ENCODE measurements around the gene XYLB.
"Not testable (repeated sequence)": the region's sequence is repeated elsewhere in the genome, so short reads cannot be mapped to it uniquely, and the experiment has no call there.

The XYLB gene

GRCh38 chr3:38443205-38443604 lies 96.6 kb downstream of the XYLB start:
- peaks cover 47% of the 10 kb centered on the region for H3K27me3 ChIP-seq
- not testable (repeated sequence) for H3K4me1 ChIP-seq (ENCODE audit: control insufficient read depth in 1 of 2, insufficient read depth in 1 of 2, low read depth in 1 of 2, low read length in 1 of 2); H3K9me3 ChIP-seq; H3K27ac ChIP-seq; H3K4me3 ChIP-seq (ENCODE audit: low read depth in 1 of 2, low read length in 1 of 2); H3K36me3 ChIP-seq

GRCh38 chr3:38446085-38446686 lies 99.6 kb downstream of the XYLB start:
- Histone ChIP-seq H3K4me3 (ENCODE audit: low read depth in 1 of 2, low read length in 1 of 2) (no peak overlapping the region), H3K27ac (no peak overlapping the region), H3K36me3 (no peaks in the 10 kb centered on the region), H3K9me3 (no peaks in the 10 kb centered on the region), H3K4me1 (ENCODE audit: control insufficient read depth in 1 of 2, insufficient read depth in 1 of 2, low read depth in 1 of 2, low read length in 1 of 2) (no peaks in the 10 kb centered on the region), H3K27me3 (peaks cover 63% of the 10 kb centered on the region)
- TF ChIP-seq CTCF (IDR thresholded peaks at IDR 0.05) = no peak

- Histone ChIP-seq H3K4me1 (ENCODE audit: control insufficient read depth in 1 of 2, insufficient read depth in 1 of 2, low read depth in 1 of 2, low read length in 1 of 2) (no peaks in the 10 kb centered on the region), H3K9me3 (no peaks in the 10 kb centered on the region)
- TF ChIP-seq CTCF (IDR thresholded peaks at IDR 0.05) = no peak
Measured at GRCh38 chr3:38446812-38447211, 100.2 kb downstream of the XYLB start.

GRCh38 chr3:38450853-38451252 lies 104.3 kb downstream of the XYLB start:
- no peaks in the 10 kb centered on the region for H3K36me3 ChIP-seq
- no peak for TF ChIP-seq CTCF (IDR thresholded peaks at IDR 0.05)
- peaks cover 23 to 24% of the 10 kb centered on the region in 2 experiments for H3K4me1 ChIP-seq (ENCODE audit: control insufficient read depth in 1 of 2, insufficient read depth in 1 of 2, low read depth in 1 of 2, low read length in 1 of 2)
- no peak overlapping the region for H3K27ac ChIP-seq
- H3K27me3 ChIP-seq = peaks cover 95% of the 10 kb centered on the region
- H3K4me3 ChIP-seq (ENCODE audit: low read depth in 1 of 2, low read length in 1 of 2) = no peak overlapping the region
- H3K9me3 ChIP-seq = no peaks in the 10 kb centered on the region

More at GRCh38 chr3:38446812-38447211, 100.2 kb downstream of the XYLB start:
- Histone ChIP-seq H3K27me3 (peaks cover 66% of the 10 kb centered on the region), H3K36me3 (no peaks in the 10 kb centered on the region), H3K27ac (no peak overlapping the region), H3K4me3 (ENCODE audit: low read depth in 1 of 2, low read length in 1 of 2) (no peak overlapping the region)

- TF ChIP-seq CTCF (IDR thresholded peaks at IDR 0.05) = no peak
- Histone ChIP-seq H3K4me3 (ENCODE audit: low read depth in 1 of 2, low read length in 1 of 2) (peak within 1 kb of the TSS; percentile 59 to 66), H3K27me3 (peaks cover 93% of the 10 kb centered on the region), H3K27ac (no peak within 1 kb of the TSS), H3K4me1 (ENCODE audit: control insufficient read depth in 1 of 2, insufficient read depth in 1 of 2, low read depth in 1 of 2, low read length in 1 of 2) (peaks cover 24 to 25% of the 10 kb centered on the region in 2 experiments), H3K9me3 (no peaks in the 10 kb centered on the region), H3K36me3 (no peaks in the 10 kb centered on the region)
Measured at GRCh38 chr3:38453075-38453912, 106.7 kb downstream of the XYLB start, which contains the start of gene ACVR2B. Gene ACVR2B (plus strand): TSS chr3:38453890. CDS start chr3:38454323, 433 bp downstream.

GRCh38 chr3:38453913-38454177 lies 107.3 kb downstream of the XYLB start:
- Histone ChIP-seq H3K4me3 (ENCODE audit: low read depth in 1 of 2, low read length in 1 of 2) (peak overlapping the region; percentile 59 to 66), H3K27ac (no peak overlapping the region), H3K9me3 (no peaks in the 10 kb centered on the region)

More at GRCh38 chr3:38453913-38454177, 107.3 kb downstream of the XYLB start:
- H3K27me3 ChIP-seq = peaks cover 87% of the 10 kb centered on the region
- H3K4me1 ChIP-seq (ENCODE audit: control insufficient read depth in 1 of 2, insufficient read depth in 1 of 2, low read depth in 1 of 2, low read length in 1 of 2) = peaks cover 24 to 25% of the 10 kb centered on the region in 2 experiments
- H3K36me3 ChIP-seq = no peaks in the 10 kb centered on the region
- no peak for TF ChIP-seq CTCF (IDR thresholded peaks at IDR 0.05)

Measured in neutrophil (primary cell).